Trophoblast cell (in vitro differentiated cells and primary cell): ENCODE results near the gene ITGA11.

Experiments used
- DNase-seq, 2 donors: peaks; one replicate each; pipeline ENCODE4 v3.0.0-alpha.2; 2016
- H2AFZ ChIP-seq: 2 replicates; pipeline ENCODE4 v1.6.1; 2013; ENCODE audit warnings: low read length, moderate library complexity, mild to moderate bottlenecking; ENCODE audit not compliant: insufficient read depth, poor library complexity
- H2AK5ac ChIP-seq: 2 replicates; pipeline ENCODE4 v1.6.1; 2013; ENCODE audit warnings: mild to moderate bottlenecking, low read length
- H2BK120ac ChIP-seq: 2 replicates; pipeline ENCODE4 v1.6.1; 2013; ENCODE audit warnings: low read length, mild to moderate bottlenecking, moderate library complexity; ENCODE audit not compliant: insufficient read depth, poor library complexity
- H2BK12ac ChIP-seq: 2 replicates; pipeline ENCODE4 v1.6.1; 2013; ENCODE audit warnings: mild to moderate bottlenecking, low read length, moderate library complexity
- H2BK5ac ChIP-seq: 2 replicates; pipeline ENCODE4 v1.6.1; 2013; ENCODE audit warnings: low read length, low read depth, moderate library complexity, mild to moderate bottlenecking; ENCODE audit not compliant: poor library complexity
- H3K14ac ChIP-seq: 2 replicates; pipeline ENCODE4 v1.6.1; 2013; ENCODE audit warnings: mild to moderate bottlenecking, low read length
- H3K18ac ChIP-seq: 2 replicates; pipeline ENCODE4 v1.6.1; 2013; ENCODE audit warnings: mild to moderate bottlenecking, low read length
- H3K23ac ChIP-seq: 2 replicates; pipeline ENCODE4 v1.6.1; 2013; ENCODE audit warnings: low read length
- H3K27ac ChIP-seq: 2 replicates; pipeline ENCODE4 v1.5.1; 2013; ENCODE audit warnings: low read depth, mild to moderate bottlenecking, inconsistent platforms, low read length, moderate library complexity
- H3K27me3 ChIP-seq: 2 replicates; pipeline ENCODE4 v1.6.1; 2013; ENCODE audit warnings: inconsistent platforms, mild to moderate bottlenecking, low read length, moderate library complexity; ENCODE audit not compliant: insufficient read depth
- H3K36me3 ChIP-seq, 2 experiments: 1 replicate in 1 of 2; 2 replicates in 1 of 2; pipeline ENCODE4 v1.6.1; 2013; ENCODE audit warnings: low read length in 2 of 2, mild to moderate bottlenecking in 2 of 2, moderate library complexity in 1 of 2; ENCODE audit not compliant: insufficient read depth in 2 of 2, control insufficient read depth in 1 of 2
- H3K4ac ChIP-seq: 2 replicates; pipeline ENCODE4 v1.6.1; 2013; ENCODE audit warnings: low read depth, mild to moderate bottlenecking, low read length, moderate library complexity
- H3K4me1 ChIP-seq, 2 experiments: 1 replicate in 1 of 2; 2 replicates in 1 of 2; pipeline ENCODE4 v1.6.1; 2013; ENCODE audit warnings: low read length in 2 of 2, mild to moderate bottlenecking in 2 of 2, moderate library complexity in 1 of 2; ENCODE audit not compliant: insufficient read depth in 2 of 2, control insufficient read depth in 1 of 2
- H3K4me2 ChIP-seq: 2 replicates; pipeline ENCODE4 v1.6.1; 2013; ENCODE audit warnings: inconsistent platforms, mild to moderate bottlenecking, low read length, moderate library complexity
- H3K4me3 ChIP-seq: 2 replicates; pipeline ENCODE4 v1.5.1; 2013; ENCODE audit warnings: mild to moderate bottlenecking, low read depth, low read length, inconsistent platforms
- H3K79me1 ChIP-seq: one replicate; pipeline ENCODE4 v1.6.1; 2013; ENCODE audit warnings: low read length
- H3K79me2 ChIP-seq: 2 replicates; pipeline ENCODE4 v1.6.1; 2013; ENCODE audit warnings: low read length, mild to moderate bottlenecking; ENCODE audit not compliant: control insufficient read depth, insufficient read depth, poor library complexity
- H3K9ac ChIP-seq: 2 replicates; pipeline ENCODE4 v1.6.1; 2013; ENCODE audit warnings: mild to moderate bottlenecking, low read length
- H3K9me3 ChIP-seq: 2 replicates; pipeline ENCODE4 v1.6.1; 2013; ENCODE audit warnings: low read depth, mild to moderate bottlenecking, control low read depth, inconsistent platforms, low read length; ENCODE audit not compliant: insufficient read depth
- H4K12ac ChIP-seq: 2 replicates; pipeline ENCODE4 v1.6.1; 2013; ENCODE audit warnings: low read depth, mild to moderate bottlenecking, low read length, moderate library complexity
- H4K8ac ChIP-seq: 2 replicates; pipeline ENCODE4 v1.6.1; 2013; ENCODE audit warnings: low read depth, mild to moderate bottlenecking, low read length, moderate library complexity
- H4K91ac ChIP-seq: one replicate; pipeline ENCODE4 v1.6.1; 2013; ENCODE audit warnings: low read depth, mild to moderate bottlenecking, low read length, moderate library complexity
- whole genome bisulfite sequencing: extraction: QIAGEN DNeasy Blood & Tissue Kit; methylation state at CpG from one replicate; pipeline ENCODE4 v1.1.7; 2013; ENCODE audit warnings: missing lambda C conversion rate; ENCODE audit not compliant: insufficient read length, insufficient coverage; ENCODE audit errors: extremely low coverage; 5-methylcytosine and 5-hydroxymethylcytosine counted together

The ITGA11 gene

GRCh38 chr15:68330901-68331300 is 101.1 kb downstream of the ITGA11 start:
- H3K9me3 ChIP-seq: no peaks in the 10 kb centered on the region

GRCh38 chr15:68330416-68330815 is 101.5 kb downstream of the ITGA11 start:
- Histone ChIP-seq H3K9ac (no peak overlapping the region), H4K12ac (no peak overlapping the region), H3K27me3 (no peaks in the 10 kb centered on the region), H3K18ac (no peak overlapping the region), H2AK5ac (no peak overlapping the region), H2AFZ (no peak overlapping the region), H3K4ac (no peak overlapping the region), H3K14ac (no peak overlapping the region), H3K23ac (no peak overlapping the region), H3K4me3 (no peak overlapping the region), H3K4me1 (no peaks in the 10 kb centered on the region), H2BK12ac (no peak overlapping the region), H3K27ac (no peak overlapping the region), H3K79me2 (no peaks in the 10 kb centered on the region), H2BK5ac (no peak overlapping the region), H3K4me2 (no peak overlapping the region), H4K91ac (no peak overlapping the region), H3K79me1 (no peaks in the 10 kb centered on the region), H2BK120ac (no peak overlapping the region), H3K9me3 (no peaks in the 10 kb centered on the region), H4K8ac (no peak overlapping the region), H3K36me3 (no peaks in the 10 kb centered on the region)
- no peak for DNase-seq
- no CpG with 5 or more reads among the region's 6 CpGs for WGBS

More at GRCh38 chr15:68330901-68331300, 101.1 kb downstream of the ITGA11 start:
- H3K14ac ChIP-seq: no peak overlapping the region
- no peak overlapping the region for H3K27ac ChIP-seq
- H2AFZ ChIP-seq: no peak overlapping the region
- DNase-seq: no peak
- no peak overlapping the region for H2BK12ac ChIP-seq
- no peaks in the 10 kb centered on the region for H3K79me2 ChIP-seq
- no peak overlapping the region for H4K8ac ChIP-seq
- H4K12ac ChIP-seq: no peak overlapping the region
- no peak overlapping the region for H3K23ac ChIP-seq
- H3K36me3 ChIP-seq: no peaks in the 10 kb centered on the region
- no peaks in the 10 kb centered on the region for H3K4me1 ChIP-seq
- no peak overlapping the region for H3K18ac ChIP-seq
- H3K4me2 ChIP-seq: no peak overlapping the region
- no peak overlapping the region for H3K4ac ChIP-seq
- no peak overlapping the region for H4K91ac ChIP-seq
- no peak overlapping the region for H3K4me3 ChIP-seq
- no peak overlapping the region for H2AK5ac ChIP-seq
- no peak overlapping the region for H3K9ac ChIP-seq
- H2BK5ac ChIP-seq: no peak overlapping the region
- H3K27me3 ChIP-seq: no peaks in the 10 kb centered on the region
- H3K79me1 ChIP-seq: no peaks in the 10 kb centered on the region
- no peak overlapping the region for H2BK120ac ChIP-seq
- no CpG with 5 or more reads among the region's 10 CpGs for WGBS

- no peak overlapping the region for H3K4ac ChIP-seq
- no peak overlapping the region for H2AK5ac ChIP-seq
- H3K23ac ChIP-seq: no peak overlapping the region
- H2BK120ac ChIP-seq: no peak overlapping the region
- no peak for DNase-seq
- H4K12ac ChIP-seq: no peak overlapping the region
- H3K79me1 ChIP-seq: no peaks in the 10 kb centered on the region
- no peaks in the 10 kb centered on the region for H3K4me1 ChIP-seq
- no peak overlapping the region for H3K9ac ChIP-seq
- no peak overlapping the region for H4K91ac ChIP-seq
- no peak overlapping the region for H2AFZ ChIP-seq
- H3K18ac ChIP-seq: no peak overlapping the region
- no peak overlapping the region for H4K8ac ChIP-seq
- no CpG with 5 or more reads among the region's 3 CpGs for WGBS
- H3K27me3 ChIP-seq: no peaks in the 10 kb centered on the region
- H3K27ac ChIP-seq: no peak overlapping the region
- H3K4me3 ChIP-seq: no peak overlapping the region
- no peaks in the 10 kb centered on the region for H3K9me3 ChIP-seq
- no peaks in the 10 kb centered on the region for H3K79me2 ChIP-seq
- H3K14ac ChIP-seq: no peak overlapping the region
- no peak overlapping the region for H2BK12ac ChIP-seq
- H3K4me2 ChIP-seq: no peak overlapping the region
- H3K36me3 ChIP-seq: no peaks in the 10 kb centered on the region
- H2BK5ac ChIP-seq: no peak overlapping the region
Measured at GRCh38 chr15:68328964-68329363, 103.0 kb downstream of the ITGA11 start.

- H3K4me1 ChIP-seq: no peaks in the 10 kb centered on the region
- H2BK5ac ChIP-seq: no peak overlapping the region
- H3K14ac ChIP-seq: no peak overlapping the region
- H3K18ac ChIP-seq: no peak overlapping the region
- H3K23ac ChIP-seq: no peak overlapping the region
- no peak overlapping the region for H2BK120ac ChIP-seq
- no peak for DNase-seq
- no peak overlapping the region for H2BK12ac ChIP-seq
- H3K79me2 ChIP-seq: no peaks in the 10 kb centered on the region
- H3K4me2 ChIP-seq: no peak overlapping the region
- no peak overlapping the region for H3K4ac ChIP-seq
- no CpG with 5 or more reads among the region's 8 CpGs for WGBS
- H3K27me3 ChIP-seq: no peaks in the 10 kb centered on the region
- no peak overlapping the region for H2AFZ ChIP-seq
- no peaks in the 10 kb centered on the region for H3K79me1 ChIP-seq
- H4K12ac ChIP-seq: no peak overlapping the region
- H4K91ac ChIP-seq: no peak overlapping the region
- no peaks in the 10 kb centered on the region for H3K36me3 ChIP-seq
- no peak overlapping the region for H4K8ac ChIP-seq
- no peak overlapping the region for H3K9ac ChIP-seq
- no peaks in the 10 kb centered on the region for H3K9me3 ChIP-seq
- H3K4me3 ChIP-seq: no peak overlapping the region
- no peak overlapping the region for H3K27ac ChIP-seq
- H2AK5ac ChIP-seq: no peak overlapping the region
Measured at GRCh38 chr15:68328443-68328842, 103.5 kb downstream of the ITGA11 start.
